HEK293 (cell line): Measurements from ENCODE around the gene PKM.
A peak's percentile ranks its signal among the peaks of the same experiment; 100 is the strongest.

Experiments
- PRDM10 ChIP-seq: fragments of 450-650 bp; formaldehyde crosslinking; IDR thresholded peaks from 2 replicates; pipeline ENCODE4 v1.5.1; 2016; ENCODE audit warnings: missing biosample characterization, missing genetic modification characterization
- SP3 ChIP-seq: fragments of 450-650 bp; formaldehyde crosslinking; IDR thresholded peaks from 2 replicates; pipeline ENCODE4 v1.5.1; 2016; ENCODE audit warnings: missing biosample characterization, missing genetic modification characterization
- ZBTB21 ChIP-seq: fragments of 450-650 bp; formaldehyde crosslinking; IDR thresholded peaks from 2 replicates; pipeline ENCODE4 v1.5.1; 2017; ENCODE audit warnings: missing biosample characterization, missing genetic modification characterization
- ZFP3 ChIP-seq: fragments of 450-650 bp; formaldehyde crosslinking; IDR thresholded peaks from 2 replicates; pipeline ENCODE4 v1.5.1; 2016; ENCODE audit warnings: low read depth, missing biosample characterization, missing genetic modification characterization
- ZNF112 ChIP-seq: fragments of 450-650 bp; formaldehyde crosslinking; IDR thresholded peaks from 2 replicates; pipeline ENCODE4 v1.5.0; 2017; ENCODE audit warnings: missing biosample characterization, missing genetic modification characterization
- ZNF133 ChIP-seq: fragments of 450-650 bp; formaldehyde crosslinking; IDR thresholded peaks from 2 replicates; pipeline ENCODE4 v1.5.1; 2016; ENCODE audit warnings: missing biosample characterization, missing genetic modification characterization
- ZNF146 ChIP-seq: fragments of 450-650 bp; formaldehyde crosslinking; IDR thresholded peaks from 2 replicates; pipeline ENCODE4 v1.5.1; 2016; ENCODE audit warnings: missing biosample characterization, missing genetic modification characterization
- ZNF155 ChIP-seq: fragments of 450-650 bp; formaldehyde crosslinking; IDR thresholded peaks from 2 replicates; pipeline ENCODE4 v1.5.1; 2016; ENCODE audit warnings: missing biosample characterization, missing genetic modification characterization
- ZNF221 ChIP-seq: fragments of 450-650 bp; formaldehyde crosslinking; IDR thresholded peaks from 2 replicates; pipeline ENCODE4 v1.5.1; 2017; ENCODE audit warnings: missing biosample characterization, missing genetic modification characterization, borderline replicate concordance
- ZNF223 ChIP-seq: fragments of 450-650 bp; formaldehyde crosslinking; IDR thresholded peaks from 2 replicates; pipeline ENCODE4 v1.5.1; 2016; ENCODE audit warnings: missing biosample characterization, missing genetic modification characterization
- ZNF239 ChIP-seq: fragments of 450-650 bp; formaldehyde crosslinking; IDR thresholded peaks from 2 replicates; pipeline ENCODE4 v1.5.1; 2016; ENCODE audit warnings: missing biosample characterization, missing genetic modification characterization
- ZNF341 ChIP-seq: fragments of 450-650 bp; formaldehyde crosslinking; IDR thresholded peaks from 2 replicates; pipeline ENCODE4; 2016; ENCODE audit warnings: low read depth, missing biosample characterization, missing genetic modification characterization
- ZNF354C ChIP-seq: fragments of 450-650 bp; formaldehyde crosslinking; IDR thresholded peaks from 2 replicates; pipeline ENCODE4 v1.5.1; 2016; ENCODE audit warnings: missing biosample characterization, missing genetic modification characterization, low read depth, borderline replicate concordance
- ZNF514 ChIP-seq: fragments of 450-650 bp; formaldehyde crosslinking; IDR thresholded peaks from 2 replicates; pipeline ENCODE4 v1.5.1; 2016; ENCODE audit warnings: missing biosample characterization, missing genetic modification characterization
- ZNF518A ChIP-seq: fragments of 450-650 bp; formaldehyde crosslinking; conservative IDR thresholded peaks from 2 replicates; pipeline ENCODE4 v1.5.1; 2016; ENCODE audit warnings: low read depth, missing biosample characterization, missing genetic modification characterization
- ZNF530 ChIP-seq: fragments of 450-650 bp; formaldehyde crosslinking; IDR thresholded peaks from 2 replicates; pipeline ENCODE4 v1.5.1; 2016; ENCODE audit warnings: low read depth, missing biosample characterization, missing genetic modification characterization
- ZNF571 ChIP-seq: fragments of 450-650 bp; formaldehyde crosslinking; IDR thresholded peaks from 2 replicates; pipeline ENCODE4 v1.5.0; 2017; ENCODE audit warnings: missing biosample characterization, missing genetic modification characterization
- ZNF610 ChIP-seq: fragments of 450-650 bp; formaldehyde crosslinking; IDR thresholded peaks from 2 replicates; pipeline ENCODE4 v1.5.1; 2016; ENCODE audit warnings: missing biosample characterization, missing genetic modification characterization, borderline replicate concordance
- ZNF658 ChIP-seq: fragments of 450-650 bp; formaldehyde crosslinking; IDR thresholded peaks from 2 replicates; pipeline ENCODE4; 2016; ENCODE audit warnings: missing biosample characterization, missing genetic modification characterization
- ZNF776 ChIP-seq: fragments of 450-650 bp; formaldehyde crosslinking; IDR thresholded peaks from 2 replicates; pipeline ENCODE4 v1.5.0; 2017; ENCODE audit warnings: missing biosample characterization, missing genetic modification characterization, borderline replicate concordance
- ZNF830 ChIP-seq: fragments of 450-650 bp; IDR thresholded peaks from 2 replicates; pipeline ENCODE4 v1.5.0; 2018; ENCODE audit warnings: missing biosample characterization, missing genetic modification characterization, low read depth, mild to moderate bottlenecking, moderate library complexity
- TF ChIP-seq, protein P1 (sequence below): fragments of 450-650 bp; formaldehyde crosslinking; IDR thresholded peaks from 2 replicates; pipeline ENCODE4 v1.5.1; 2016; ENCODE audit warnings: missing biosample characterization, missing genetic modification characterization, low read depth
- TF ChIP-seq, protein P2 (sequence below): fragments of 450-650 bp; formaldehyde crosslinking; IDR thresholded peaks from 2 replicates; pipeline ENCODE4 v1.5.1; 2016; ENCODE audit warnings: missing biosample characterization, missing genetic modification characterization
- TF ChIP-seq, protein P3 (sequence below): fragments of 450-650 bp; formaldehyde crosslinking; IDR thresholded peaks from 2 replicates; pipeline ENCODE4 v1.5.0; 2017; ENCODE audit warnings: missing biosample characterization, missing genetic modification characterization, borderline replicate concordance

PKM gene

DNA sequence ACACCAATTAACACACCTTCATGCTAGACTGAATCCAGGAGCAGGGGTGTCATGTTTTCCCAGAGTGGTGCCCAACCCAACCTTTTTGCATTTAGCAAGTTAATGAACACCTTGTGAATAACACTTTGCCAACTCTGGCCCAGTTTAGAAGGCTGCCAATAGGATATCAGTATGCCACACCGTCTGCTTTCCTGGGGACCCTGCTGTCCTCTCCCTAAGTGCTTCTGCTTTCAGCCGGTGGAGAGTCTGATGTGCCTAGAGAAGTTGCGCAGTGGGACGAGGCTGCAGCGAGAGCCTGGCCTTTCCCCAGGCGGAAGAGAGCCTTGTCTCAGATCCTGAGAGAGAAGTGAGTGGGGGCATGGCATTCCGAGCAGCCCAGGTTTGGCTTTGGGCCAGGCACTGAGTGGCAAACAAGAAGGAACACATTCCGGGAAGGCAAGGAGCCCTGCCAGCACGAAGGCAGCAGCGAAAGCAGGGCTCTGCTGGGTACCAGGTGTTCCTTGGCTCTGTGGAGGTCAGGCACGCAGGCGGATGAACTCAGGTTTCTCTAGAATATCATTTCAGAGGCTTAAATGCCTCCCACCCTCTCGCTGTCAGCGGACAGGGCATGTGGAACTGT lies 75.9 kb downstream of the PKM start (continued):
- TF ChIP-seq, protein P1, sequence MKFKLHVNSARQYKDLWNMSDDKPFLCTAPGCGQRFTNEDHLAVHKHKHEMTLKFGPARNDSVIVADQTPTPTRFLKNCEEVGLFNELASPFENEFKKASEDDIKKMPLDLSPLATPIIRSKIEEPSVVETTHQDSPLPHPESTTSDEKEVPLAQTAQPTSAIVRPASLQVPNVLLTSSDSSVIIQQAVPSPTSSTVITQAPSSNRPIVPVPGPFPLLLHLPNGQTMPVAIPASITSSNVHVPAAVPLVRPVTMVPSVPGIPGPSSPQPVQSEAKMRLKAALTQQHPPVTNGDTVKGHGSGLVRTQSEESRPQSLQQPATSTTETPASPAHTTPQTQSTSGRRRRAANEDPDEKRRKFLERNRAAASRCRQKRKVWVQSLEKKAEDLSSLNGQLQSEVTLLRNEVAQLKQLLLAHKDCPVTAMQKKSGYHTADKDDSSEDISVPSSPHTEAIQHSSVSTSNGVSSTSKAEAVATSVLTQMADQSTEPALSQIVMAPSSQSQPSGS (tag by site-specific recombination), result no peak
- TF ChIP-seq ZNF239 (tag by site-specific recombination) (no peak), ZNF155 (tag by site-specific recombination) (no peak), ZNF530 (tag by site-specific recombination) (no peak), ZNF776 (tag by site-specific recombination) (no peak), ZBTB21 (tag by site-specific recombination) (no peak), ZNF341 (no peak), ZNF518A (tag by site-specific recombination) (no peak), ZNF112 (tag by site-specific recombination) (no peak), ZNF830 (tag by site-specific recombination) (no peak), ZNF221 (no peak), ZNF146 (tag by site-specific recombination) (no peak), ZFP3 (tag by site-specific recombination) (no peak), ZNF658 (tag by site-specific recombination) (no peak), ZNF354C (tag by site-specific recombination) (no peak), ZNF223 (tag by site-specific recombination) (0 out of 2 replicates have a peak, but pooled peaks have one; percentile 20), ZNF571 (tag by site-specific recombination) (no peak), SP3 (tag by site-specific recombination) (no peak), ZNF514 (tag by site-specific recombination) (no peak), ZNF133 (tag by site-specific recombination) (no peak), ZNF610 (tag by site-specific recombination) (no peak), PRDM10 (tag by site-specific recombination) (peak; percentile 66)
- TF ChIP-seq, protein P2, sequence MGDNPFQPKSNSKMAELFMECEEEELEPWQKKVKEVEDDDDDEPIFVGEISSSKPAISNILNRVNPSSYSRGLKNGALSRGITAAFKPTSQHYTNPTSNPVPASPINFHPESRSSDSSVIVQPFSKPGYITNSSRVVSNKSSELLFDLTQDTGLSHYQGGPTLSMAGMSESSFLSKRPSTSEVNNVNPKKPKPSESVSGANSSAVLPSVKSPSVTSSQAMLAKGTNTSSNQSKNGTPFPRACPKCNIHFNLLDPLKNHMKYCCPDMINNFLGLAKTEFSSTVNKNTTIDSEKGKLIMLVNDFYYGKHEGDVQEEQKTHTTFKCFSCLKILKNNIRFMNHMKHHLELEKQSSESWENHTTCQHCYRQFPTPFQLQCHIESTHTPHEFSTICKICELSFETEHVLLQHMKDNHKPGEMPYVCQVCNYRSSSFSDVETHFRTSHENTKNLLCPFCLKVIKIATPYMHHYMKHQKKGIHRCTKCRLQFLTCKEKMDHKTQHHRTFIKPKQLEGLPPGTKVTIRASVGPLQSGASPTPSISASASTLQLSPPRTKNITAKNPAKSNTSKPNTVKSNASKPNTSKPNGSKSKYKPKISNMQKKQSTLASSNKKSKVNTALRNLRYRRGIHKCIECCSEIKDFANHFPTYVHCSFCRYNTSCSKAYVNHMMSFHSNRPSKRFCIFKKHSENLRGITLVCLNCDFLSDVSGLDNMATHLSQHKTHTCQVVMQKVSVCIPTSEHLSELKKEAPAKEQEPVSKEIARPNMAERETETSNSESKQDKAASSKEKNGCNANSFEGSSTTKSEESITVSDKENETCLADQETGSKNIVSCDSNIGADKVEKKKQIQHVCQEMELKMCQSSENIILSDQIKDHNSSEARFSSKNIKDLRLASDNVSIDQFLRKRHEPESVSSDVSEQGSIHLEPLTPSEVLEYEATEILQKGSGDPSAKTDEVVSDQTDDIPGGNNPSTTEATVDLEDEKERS (tag by site-specific recombination), result no peak
- TF ChIP-seq, protein P3, sequence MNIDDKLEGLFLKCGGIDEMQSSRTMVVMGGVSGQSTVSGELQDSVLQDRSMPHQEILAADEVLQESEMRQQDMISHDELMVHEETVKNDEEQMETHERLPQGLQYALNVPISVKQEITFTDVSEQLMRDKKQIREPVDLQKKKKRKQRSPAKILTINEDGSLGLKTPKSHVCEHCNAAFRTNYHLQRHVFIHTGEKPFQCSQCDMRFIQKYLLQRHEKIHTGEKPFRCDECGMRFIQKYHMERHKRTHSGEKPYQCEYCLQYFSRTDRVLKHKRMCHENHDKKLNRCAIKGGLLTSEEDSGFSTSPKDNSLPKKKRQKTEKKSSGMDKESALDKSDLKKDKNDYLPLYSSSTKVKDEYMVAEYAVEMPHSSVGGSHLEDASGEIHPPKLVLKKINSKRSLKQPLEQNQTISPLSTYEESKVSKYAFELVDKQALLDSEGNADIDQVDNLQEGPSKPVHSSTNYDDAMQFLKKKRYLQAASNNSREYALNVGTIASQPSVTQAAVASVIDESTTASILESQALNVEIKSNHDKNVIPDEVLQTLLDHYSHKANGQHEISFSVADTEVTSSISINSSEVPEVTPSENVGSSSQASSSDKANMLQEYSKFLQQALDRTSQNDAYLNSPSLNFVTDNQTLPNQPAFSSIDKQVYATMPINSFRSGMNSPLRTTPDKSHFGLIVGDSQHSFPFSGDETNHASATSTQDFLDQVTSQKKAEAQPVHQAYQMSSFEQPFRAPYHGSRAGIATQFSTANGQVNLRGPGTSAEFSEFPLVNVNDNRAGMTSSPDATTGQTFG, result no peak
